ENCODE measurements around the gene KATNIP.
"Not testable (repeated sequence)": the region's sequence is repeated elsewhere in the genome, so short reads cannot be mapped to it uniquely, and the experiment has no call there.

The KATNIP gene

GRCh38 chr16:27538528-27538927 lies 11.4 kb upstream of the KATNIP start:
- DNase-seq (ENCODE audit: low spot score) = no peak

DNA sequence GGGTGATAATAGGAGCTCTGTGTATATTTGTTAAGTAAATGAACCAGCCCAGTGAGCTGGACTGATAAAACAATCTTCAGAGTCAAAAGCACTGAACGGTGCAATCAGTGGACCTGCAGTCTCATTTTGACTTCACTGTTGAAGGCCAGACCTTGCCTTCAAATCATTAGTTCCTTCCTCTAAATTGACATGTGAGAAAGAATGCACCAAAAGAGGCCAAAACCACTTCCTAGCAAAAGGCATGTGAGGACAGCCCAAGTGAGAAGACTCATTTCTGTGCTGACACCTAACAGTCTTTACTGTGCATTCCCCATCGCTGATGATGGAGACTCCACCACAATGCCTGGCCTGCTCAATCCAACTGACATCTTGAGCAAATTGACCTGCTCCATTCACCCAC lies 10.8 kb upstream of the KATNIP start:
- no peak for DNase-seq (ENCODE audit: low spot score)

GRCh38 chr16:27539636-27540035 lies 10.3 kb upstream of the KATNIP start:
- DNase-seq (ENCODE audit: low spot score) = no peak

- DNase-seq (ENCODE audit: low spot score) = no peak
These were observed 6.1 kb upstream of the KATNIP start for GRCh38 chr16:27543801-27544200.

DNA sequence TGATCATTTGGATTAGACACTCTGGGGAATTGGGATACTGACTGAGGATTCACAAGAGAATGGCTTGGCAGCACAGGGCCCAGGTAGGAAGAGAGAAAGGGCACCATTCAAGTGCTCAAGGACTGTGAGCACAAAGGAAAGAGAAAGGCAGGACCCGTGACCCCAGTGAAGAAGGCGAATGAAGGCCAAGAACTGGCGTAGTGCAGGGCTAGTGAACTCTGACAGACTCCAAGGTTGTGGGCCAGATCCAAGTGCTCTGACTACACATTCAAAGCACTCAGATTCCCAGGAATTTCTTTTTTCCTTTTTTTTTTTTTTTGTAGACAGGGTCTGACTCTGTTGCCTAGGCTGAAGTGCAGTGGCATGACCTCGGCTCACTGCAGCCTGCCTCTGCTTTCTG lies 5.3 kb upstream of the KATNIP start:
- no peak for DNase-seq (ENCODE audit: low spot score)

GRCh38 chr16:27547134-27547533 lies 2.8 kb upstream of the KATNIP start:
- no peak for DNase-seq (ENCODE audit: low spot score)

DNA sequence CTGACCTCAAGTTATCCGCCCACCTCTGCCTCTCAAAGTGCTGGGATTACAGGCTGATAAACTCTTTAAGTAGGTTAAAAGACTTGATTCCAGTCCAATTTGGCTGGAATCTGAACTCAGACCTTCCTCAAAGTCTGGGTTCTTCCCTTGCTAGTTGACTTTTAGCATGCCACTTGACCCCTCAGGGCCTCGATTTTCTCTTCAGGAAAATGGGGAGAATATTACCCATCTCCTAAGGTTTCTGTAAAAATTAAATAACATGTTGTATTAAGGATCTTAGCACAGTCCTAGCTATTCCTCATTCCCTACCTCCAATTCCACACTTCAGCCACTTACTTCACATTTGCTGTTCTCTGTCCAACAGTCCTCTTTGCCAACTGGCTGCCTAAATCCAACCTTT lies 2.1 kb upstream of the KATNIP start:
- DNase-seq (ENCODE audit: low spot score) = no peak

DNA sequence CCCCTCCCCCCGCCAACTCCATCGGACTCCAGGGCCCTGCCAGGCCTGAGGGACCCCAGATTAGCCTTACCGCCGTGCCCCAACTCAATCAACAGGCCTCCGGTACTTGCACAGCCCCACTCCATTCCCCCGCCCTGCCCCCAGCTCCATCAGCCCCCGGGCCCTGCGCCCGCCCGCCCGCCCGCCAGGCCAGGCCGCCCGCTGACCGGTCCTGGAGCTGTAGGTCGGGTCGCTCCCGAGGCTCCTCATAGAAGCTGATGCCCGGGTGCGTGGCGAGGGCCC lies 539 bp upstream of the KATNIP start:
- no peak for DNase-seq (ENCODE audit: low spot score)

GRCh38 chr16:27550582-27550920 lies 607 bp downstream of the KATNIP start:
- DNase-seq (ENCODE audit: low spot score) = no peak

DNA sequence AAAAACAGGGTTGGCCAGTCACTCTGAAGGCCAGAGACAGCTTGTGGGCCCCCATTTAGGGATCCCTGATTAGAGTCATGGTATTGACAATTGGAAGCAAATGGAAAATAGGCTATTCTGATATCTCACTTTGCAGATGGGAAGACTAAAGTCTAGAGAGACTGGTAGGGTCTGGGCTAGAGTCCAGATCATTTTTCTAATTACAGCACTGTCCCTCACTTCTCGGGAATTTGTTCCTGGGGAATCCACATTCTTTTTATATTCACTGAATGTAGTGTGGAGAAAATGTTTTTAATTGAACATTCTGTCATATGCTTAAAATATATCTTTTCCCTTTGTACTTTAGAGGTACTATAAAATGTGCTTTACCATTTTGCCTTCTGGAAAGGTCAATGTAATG lies 1.1 kb downstream of the KATNIP start:
- no peak for DNase-seq (ENCODE audit: low spot score)

- no peak for DNase-seq (ENCODE audit: low spot score)
These were observed 6.5 kb downstream of the KATNIP start for GRCh38 chr16:27556471-27556870.

DNA sequence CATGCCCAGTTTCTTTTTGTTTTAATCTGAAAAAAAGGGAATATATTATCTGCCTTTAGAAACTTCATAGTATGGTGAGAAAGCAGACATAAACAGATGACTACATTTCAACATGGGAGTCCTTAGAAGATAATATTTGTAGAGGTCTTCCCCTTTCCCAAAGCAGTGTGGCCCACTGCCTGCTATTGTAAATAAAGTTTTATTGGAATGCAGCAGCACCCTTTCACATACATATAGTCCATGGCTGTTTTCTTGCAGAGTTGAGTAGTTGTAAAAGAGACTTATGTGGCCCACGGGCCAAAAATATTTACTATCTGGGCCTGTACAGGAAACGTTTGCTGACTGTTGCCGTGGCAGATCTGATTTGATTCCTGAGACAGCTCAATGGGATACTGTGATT lies 8.5 kb downstream of the KATNIP start:
- no peak for DNase-seq (ENCODE audit: low spot score)

- DNase-seq (ENCODE audit: low spot score) = no peak
These were observed 9.0 kb downstream of the KATNIP start for GRCh38 chr16:27558932-27559331.

DNA sequence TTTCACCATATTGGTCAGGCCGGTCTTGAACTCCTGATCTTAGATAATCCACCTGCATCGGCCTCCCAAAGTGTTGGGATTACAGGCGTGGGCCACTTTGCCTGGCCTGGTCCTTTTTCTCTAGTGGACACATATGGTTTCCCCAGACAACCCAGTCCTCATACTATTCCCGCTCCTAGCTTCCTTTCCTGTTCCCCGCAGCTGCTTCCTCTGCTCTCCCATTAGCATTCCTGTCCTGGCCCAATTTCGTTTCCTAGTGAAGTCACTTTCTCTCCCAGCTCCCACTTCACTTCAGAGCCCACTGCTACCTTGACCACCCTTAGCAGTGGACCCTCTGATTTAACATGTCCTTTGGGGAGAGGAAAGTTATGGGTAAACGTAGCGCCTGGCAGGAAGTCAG lies 11.3 kb downstream of the KATNIP start:
- no peak for DNase-seq (ENCODE audit: low spot score)

- no peak for DNase-seq (ENCODE audit: low spot score)
These were observed 14.3 kb downstream of the KATNIP start for GRCh38 chr16:27564224-27564623.

DNA sequence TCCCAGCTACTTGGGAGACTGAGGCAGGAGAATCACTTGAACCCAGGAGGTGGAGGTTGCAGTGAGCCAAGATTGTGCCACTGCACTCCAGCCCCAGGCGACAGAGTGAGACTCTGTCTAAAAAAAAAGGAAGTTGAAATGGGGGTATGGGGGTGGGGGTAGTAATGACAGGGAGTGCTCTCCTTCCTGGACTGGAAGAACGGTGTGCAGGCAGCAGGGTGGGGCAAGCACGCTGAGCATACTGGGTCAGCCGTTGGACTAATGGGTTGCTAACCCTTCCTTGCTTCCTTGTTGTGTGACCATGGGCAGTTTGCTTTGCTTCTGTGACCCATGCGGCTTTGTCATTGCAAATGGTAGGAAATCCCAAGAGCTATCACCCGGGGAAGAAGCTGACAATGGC lies 16.5 kb downstream of the KATNIP start:
- no peak for DNase-seq (ENCODE audit: low spot score)

DNA sequence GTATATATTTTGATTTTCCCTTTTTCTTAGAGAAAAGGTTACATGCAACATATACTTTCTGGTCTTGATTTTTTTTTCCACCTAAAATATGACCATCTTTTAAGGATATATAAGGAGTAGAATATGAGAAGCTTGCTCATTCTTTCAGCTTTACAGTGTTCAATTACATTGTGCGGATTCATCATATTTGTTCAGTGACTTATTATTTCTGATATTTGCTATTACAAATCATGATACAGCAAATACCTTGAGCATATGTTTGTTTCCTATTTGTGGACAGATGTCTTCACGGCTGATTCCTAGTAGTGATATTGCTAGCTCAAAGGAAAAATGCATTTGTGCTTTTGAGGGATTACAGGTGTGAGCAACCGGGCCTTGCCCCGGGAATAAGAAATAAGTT lies 18.1 kb downstream of the KATNIP start:
- no peak for DNase-seq (ENCODE audit: low spot score)

GRCh38 chr16:27570986-27571385 lies 21.0 kb downstream of the KATNIP start:
- not testable (repeated sequence) for DNase-seq (ENCODE audit: low spot score)

GRCh38 chr16:27571433-27572326 lies 21.7 kb downstream of the KATNIP start:
- DNase-seq (ENCODE audit: low spot score) = no peak

- no peak for DNase-seq (ENCODE audit: low spot score)
These were observed 22.8 kb downstream of the KATNIP start for GRCh38 chr16:27572711-27573110.

GRCh38 chr16:27576729-27577128 lies 26.8 kb downstream of the KATNIP start:
- DNase-seq (ENCODE audit: low spot score) = no peak

GRCh38 chr16:27579087-27579980 lies 29.4 kb downstream of the KATNIP start:
- no peak for DNase-seq (ENCODE audit: low spot score)

DNA sequence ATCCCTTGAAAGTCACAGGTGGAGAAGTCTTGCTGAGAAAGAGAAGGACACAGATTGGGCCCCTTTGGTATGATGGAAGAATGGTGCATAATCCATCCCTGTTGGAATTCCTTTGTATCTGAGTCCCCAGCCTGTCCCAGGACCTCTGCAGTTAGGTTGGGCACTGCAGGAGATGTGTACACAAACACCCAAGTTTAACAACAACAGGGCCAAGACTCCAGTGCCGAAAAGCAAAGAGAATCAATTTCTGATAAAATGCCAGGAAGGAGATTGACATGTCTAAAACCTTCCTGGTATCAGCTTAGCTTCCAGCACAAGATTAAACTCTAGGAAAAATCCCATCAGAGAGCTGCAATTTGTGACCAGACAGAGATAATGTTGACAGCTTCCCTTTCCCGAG lies 32.9 kb downstream of the KATNIP start:
- no peak for DNase-seq (ENCODE audit: low spot score)

DNA sequence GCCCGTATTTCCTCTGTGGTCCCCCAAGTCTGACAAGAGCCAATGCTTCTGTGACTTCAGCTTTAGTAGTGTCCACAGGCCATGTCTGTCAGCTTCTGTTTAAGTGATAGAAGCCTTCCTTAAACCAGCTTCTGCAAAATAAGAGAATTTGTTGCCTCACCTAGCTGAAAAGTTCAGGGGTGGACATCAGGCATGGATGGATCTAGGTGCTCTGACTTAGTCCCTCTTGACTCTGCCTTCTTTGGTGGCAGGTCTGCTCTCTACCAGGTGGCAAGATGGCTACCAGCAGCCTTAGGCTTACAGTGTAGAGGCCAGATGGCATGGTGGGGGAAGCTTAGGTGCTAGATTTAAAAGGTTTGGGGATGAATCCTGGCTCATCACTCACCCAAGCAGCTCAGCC lies 33.7 kb downstream of the KATNIP start:
- no peak for DNase-seq (ENCODE audit: low spot score)

All from hematopoietic multipotent progenitor cell treated with erythropoietin and hydrocortisone succinate and interleukin-3 and kit ligand, for 15 days (in vitro differentiated cells).